Colonic mucosa (tissue), 4 donors: ENCODE data around the gene ARNT2. TPM values are rescaled to one million over a fixed set of nuclear protein-coding genes. Genes with fewer than 3 reads are reported as not detected.

Experiments used
- DNase-seq: peaks from one replicate; pipeline ENCODE4 v3.0.0-alpha.2; 2020
- H3K27ac ChIP-seq: fragments of 200-600 bp; one replicate; pipeline ENCODE4 v1.8.0; 2021
- H3K27me3 ChIP-seq: fragments of 200-600 bp; one replicate; pipeline ENCODE4 v1.8.0; 2021
- H3K36me3 ChIP-seq: fragments of 200-600 bp; one replicate; pipeline ENCODE4 v1.8.0; 2021
- H3K4me1 ChIP-seq: fragments of 200-600 bp; one replicate; pipeline ENCODE4 v1.8.0; 2021; ENCODE audit warnings: mild to moderate bottlenecking
- H3K4me3 ChIP-seq: fragments of 200-600 bp; one replicate; pipeline ENCODE4 v1.8.0; 2021
- H3K9ac ChIP-seq, 2 donors: one replicate each; pipeline ENCODE4 v1.7.0; 2013; ENCODE audit warnings: control low read depth in 2 of 2, low read depth in 2 of 2, low read length in 2 of 2
- H3K9me3 ChIP-seq: fragments of 200-600 bp; one replicate; pipeline ENCODE4 v1.8.0; 2021
- intact Hi-C: fragments of 100-400 bp; cut with DNase I; formaldehyde crosslinking; loops from one replicate; pipeline ENCODE4 v1.14.1; 2022
- total RNA-seq, 2 donors: library from RNA; stranded (reverse); fragmentation: NEBNext Ultra II Directional in 1 of 2; extraction: Animal tissue kit (Norgen Biotek cat#: 25700) in 1 of 2; gene quantifications; one replicate each; pipeline ENCODE4 v1.2.1, GENCODE V29; 2021
- TF ChIP-seq, protein P1 (sequence below): fragments of 200-600 bp; IDR thresholded peaks from one replicate; pipeline ENCODE4 v1.8.0; 2022; ENCODE audit warnings: antibody characterized with exemption, mild to moderate bottlenecking
- donor health status: healthy.
- donor health status: DM: no; HTN: no; CAD: no.
- donor health status: DM: no; HTN: no; CAD: no.

Gene ARNT2
- total RNA-seq, 2 donors from 2014 or later: 1.6 to 2.7 TPM

GRCh38 chr15:80455051-80455648, 51.0 kb downstream of the ARNT2 start:
- Histone ChIP-seq H3K4me3 (no peak overlapping the region), H3K9ac (no peak overlapping the region), H3K27me3 (no peaks in the 10 kb centered on the region), H3K27ac (no peak overlapping the region), H3K9me3 (no peaks in the 10 kb centered on the region), H3K36me3 (no peaks in the 10 kb centered on the region), H3K4me1 (no peaks in the 10 kb centered on the region)
- intact Hi-C loops: loop anchor here (5.0 kb wide), 2 partner anchors 112 to 652 kb away; no protein-coding TSS in a partner anchor
- TF ChIP-seq, protein P1, sequence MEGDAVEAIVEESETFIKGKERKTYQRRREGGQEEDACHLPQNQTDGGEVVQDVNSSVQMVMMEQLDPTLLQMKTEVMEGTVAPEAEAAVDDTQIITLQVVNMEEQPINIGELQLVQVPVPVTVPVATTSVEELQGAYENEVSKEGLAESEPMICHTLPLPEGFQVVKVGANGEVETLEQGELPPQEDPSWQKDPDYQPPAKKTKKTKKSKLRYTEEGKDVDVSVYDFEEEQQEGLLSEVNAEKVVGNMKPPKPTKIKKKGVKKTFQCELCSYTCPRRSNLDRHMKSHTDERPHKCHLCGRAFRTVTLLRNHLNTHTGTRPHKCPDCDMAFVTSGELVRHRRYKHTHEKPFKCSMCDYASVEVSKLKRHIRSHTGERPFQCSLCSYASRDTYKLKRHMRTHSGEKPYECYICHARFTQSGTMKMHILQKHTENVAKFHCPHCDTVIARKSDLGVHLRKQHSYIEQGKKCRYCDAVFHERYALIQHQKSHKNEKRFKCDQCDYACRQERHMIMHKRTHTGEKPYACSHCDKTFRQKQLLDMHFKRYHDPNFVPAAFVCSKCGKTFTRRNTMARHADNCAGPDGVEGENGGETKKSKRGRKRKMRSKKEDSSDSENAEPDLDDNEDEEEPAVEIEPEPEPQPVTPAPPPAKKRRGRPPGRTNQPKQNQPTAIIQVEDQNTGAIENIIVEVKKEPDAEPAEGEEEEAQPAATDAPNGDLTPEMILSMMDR: no peak
- DNase-seq: no peak

GRCh38 chr15:80455668-80456442, 51.7 kb downstream of the ARNT2 start:
- intact Hi-C loops: loop anchor here (2.0 to 5.0 kb wide), 4 partner anchors 111 to 651 kb away; partner anchors contain the start of gene CEMIP
- Histone ChIP-seq H3K36me3 (no peaks in the 10 kb centered on the region), H3K27me3 (no peaks in the 10 kb centered on the region), H3K9me3 (no peaks in the 10 kb centered on the region), H3K27ac (no peak overlapping the region), H3K4me1 (no peaks in the 10 kb centered on the region), H3K4me3 (no peak overlapping the region), H3K9ac (no peak overlapping the region)
- TF ChIP-seq, protein P1: peak; percentile 89
- DNase-seq: peak; percentile 50

DNA sequence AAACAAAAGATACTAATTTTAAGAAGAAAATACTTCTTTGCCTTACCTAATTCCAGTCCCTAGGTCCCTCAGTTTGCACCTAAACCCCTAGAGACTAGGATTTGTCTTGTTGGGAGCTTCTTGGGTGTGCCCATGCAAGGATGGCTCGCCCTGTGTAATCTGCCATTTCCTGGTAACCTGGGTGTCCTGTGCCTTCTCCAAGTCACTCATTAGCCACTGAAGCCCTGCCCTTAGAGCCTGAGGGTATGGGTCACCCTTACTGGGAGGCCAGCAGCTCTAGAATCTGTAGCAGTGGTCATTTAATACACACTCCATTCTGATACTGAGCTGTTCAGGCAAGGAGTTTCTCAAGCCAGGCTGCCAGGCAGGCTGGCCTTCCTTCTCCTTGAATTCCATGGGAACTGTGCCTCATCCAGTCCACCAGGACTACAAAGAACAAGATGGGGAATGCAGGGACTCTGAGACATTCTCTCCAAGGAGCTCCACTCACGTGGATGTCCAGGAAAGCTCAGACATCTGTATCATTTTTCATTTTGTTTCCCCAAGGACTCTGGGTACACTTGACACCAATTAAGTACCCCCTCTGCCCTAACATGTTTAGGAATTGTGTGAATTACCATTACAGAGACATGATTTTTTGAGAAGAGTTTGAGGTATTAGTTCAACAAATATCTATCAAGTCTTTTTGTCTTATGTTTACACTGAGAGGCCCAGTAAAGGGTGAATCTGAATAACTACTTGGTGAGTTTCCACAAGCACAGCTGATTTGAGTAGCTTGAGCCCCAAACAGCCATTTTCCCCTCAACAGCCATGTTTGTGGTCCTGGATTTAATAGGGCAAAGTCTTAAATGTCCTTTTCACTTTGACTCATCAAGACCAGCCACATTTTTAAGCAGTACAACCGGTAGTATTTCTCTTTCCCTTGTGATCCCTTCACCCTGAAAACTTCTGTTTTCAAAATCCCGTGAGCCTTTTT, 52.6 kb downstream of the ARNT2 start:
- DNase-seq: no peak
- Histone ChIP-seq H3K27ac (no peak overlapping the region), H3K9ac (no peak overlapping the region), H3K4me1 (no peaks in the 10 kb centered on the region), H3K9me3 (no peaks in the 10 kb centered on the region), H3K4me3 (no peak overlapping the region), H3K36me3 (no peaks in the 10 kb centered on the region), H3K27me3 (no peaks in the 10 kb centered on the region)
- TF ChIP-seq, protein P1: no peak
- intact Hi-C loops: loop anchor here (2.0 to 5.0 kb wide), 4 partner anchors 110 to 650 kb away; partner anchors contain the start of gene CEMIP

DNA sequence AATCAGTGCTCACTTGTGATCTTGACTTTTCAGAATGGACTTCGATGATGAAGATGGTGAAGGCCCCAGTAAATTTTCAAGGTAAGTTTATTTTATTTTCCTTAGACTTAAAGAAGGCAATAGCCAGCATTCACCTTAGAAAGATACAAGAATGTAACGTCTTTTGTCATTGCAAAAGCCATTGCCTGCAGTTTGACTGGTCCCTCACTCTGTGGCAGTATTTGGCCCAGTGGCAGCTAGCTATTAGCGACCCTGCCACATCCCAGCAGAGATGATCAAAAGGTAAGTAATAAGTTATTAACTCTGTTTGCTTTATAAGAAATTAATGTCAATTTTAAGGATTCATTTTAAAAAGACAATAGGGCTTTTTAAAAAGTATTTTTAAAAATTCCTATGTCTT, 53.7 kb downstream of the ARNT2 start:
- no peaks in the 10 kb centered on the region for H3K27me3 ChIP-seq
- no peak for DNase-seq
- intact Hi-C loops: loop anchor here (2.0 to 5.0 kb wide), 4 partner anchors 109 to 649 kb away; partner anchors contain the start of gene CEMIP
- H3K9ac ChIP-seq: no peak overlapping the region
- no peak overlapping the region for H3K4me3 ChIP-seq
- no peaks in the 10 kb centered on the region for H3K36me3 ChIP-seq
- H3K27ac ChIP-seq: no peak overlapping the region
- TF ChIP-seq, protein P1: no peak
- no peaks in the 10 kb centered on the region for H3K9me3 ChIP-seq
- no peaks in the 10 kb centered on the region for H3K4me1 ChIP-seq

DNA sequence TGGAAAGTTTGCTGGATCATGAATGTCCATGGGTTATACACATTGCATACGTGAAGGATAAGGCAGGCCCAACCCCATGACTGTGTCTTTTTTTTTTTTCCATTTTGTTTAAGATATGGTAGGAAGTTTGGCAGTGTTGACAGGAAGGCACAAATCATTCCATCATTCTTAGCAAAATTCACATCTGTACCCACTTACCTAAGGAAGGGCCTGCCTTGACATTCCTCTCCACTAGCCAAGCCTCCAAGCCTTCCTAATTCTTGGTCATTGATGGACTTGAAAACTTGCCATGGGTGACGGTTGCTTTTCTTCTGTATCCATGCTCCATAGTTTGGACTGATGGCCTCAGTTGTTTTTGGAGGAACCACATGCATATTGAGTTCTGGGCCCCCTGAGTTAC, 54.4 kb downstream of the ARNT2 start:
- Histone ChIP-seq H3K9ac (no peak overlapping the region), H3K4me1 (no peaks in the 10 kb centered on the region), H3K4me3 (no peak overlapping the region), H3K36me3 (no peaks in the 10 kb centered on the region), H3K27ac (no peak overlapping the region), H3K9me3 (no peaks in the 10 kb centered on the region), H3K27me3 (no peaks in the 10 kb centered on the region)
- intact Hi-C loops: loop anchor here (5.0 kb wide), 2 partner anchors 109 to 649 kb away; no protein-coding TSS in a partner anchor
- DNase-seq: no peak
- TF ChIP-seq, protein P1: no peak
